SKM-1 (cell line): ENCODE measurements around the gene TRIP13.
"Not testable (repeated sequence)": the region's sequence is repeated elsewhere in the genome, so short reads cannot be mapped to it uniquely, and the experiment has no call there.

ENCODE experiments used
- DNase-seq: peaks from one replicate; lab custom pipeline; 2025; ENCODE audit not compliant: unreplicated experiment; lab: John Stamatoyannopoulos, UW

Gene TRIP13

GRCh38 chr5:934381-934967 is 41.8 kb downstream of the TRIP13 start:
- not testable (repeated sequence) for DNase-seq

GRCh38 chr5:935510-936084 is 42.9 kb downstream of the TRIP13 start:
- DNase-seq, result no peak

GRCh38 chr5:936149-937144 is 43.8 kb downstream of the TRIP13 start:
- DNase-seq, result no peak

- DNase-seq, result no peak
Measured at GRCh38 chr5:937151-937924, 44.7 kb downstream of the TRIP13 start.

GRCh38 chr5:939368-939767 is 46.7 kb downstream of the TRIP13 start:
- no peak for DNase-seq

- not testable (repeated sequence) for DNase-seq
Measured at GRCh38 chr5:940741-941140, 48.1 kb downstream of the TRIP13 start.

- no peak for DNase-seq
Measured at GRCh38 chr5:943201-943917, 50.7 kb downstream of the TRIP13 start.

GRCh38 chr5:943918-944620 is 51.4 kb downstream of the TRIP13 start:
- no peak for DNase-seq

GRCh38 chr5:944621-944927 is 51.9 kb downstream of the TRIP13 start:
- DNase-seq, result no peak

- DNase-seq, result no peak
Measured at GRCh38 chr5:944992-945685, 52.5 kb downstream of the TRIP13 start.

GRCh38 chr5:945691-946551 is 53.2 kb downstream of the TRIP13 start:
- DNase-seq, result no peak

GRCh38 chr5:946720-947625 is 54.3 kb downstream of the TRIP13 start:
- DNase-seq, result no peak

- DNase-seq, result no peak
Measured at GRCh38 chr5:947626-948471, 55.2 kb downstream of the TRIP13 start.

- DNase-seq, result no peak
Measured at GRCh38 chr5:948472-949274, 56.0 kb downstream of the TRIP13 start.

- DNase-seq, result no peak
Measured at GRCh38 chr5:949275-949543, 56.5 kb downstream of the TRIP13 start.
